ENCODE results near the gene RAPGEF5. TPM values are rescaled to one million over a fixed set of nuclear protein-coding genes. Genes with fewer than 3 reads are reported as not detected.
A peak's percentile ranks its signal among the peaks of the same experiment; 100 is the strongest.

Gene RAPGEF5
- total RNA-seq, 2 donors from 2014 or later = 16.7 to 23.2 TPM

- H3K4me3 Mint-ChIP-seq = no peak overlapping the region
- WGBS, 2 experiments (ENCODE audit: insufficient coverage in 1 of 2, insufficient read length in 1 of 2) = 93 to 100% methylated on average over 4 to 5 of the region's 6 CpGs
- Histone ChIP-seq H3K36me3 (ENCODE audit: control insufficient read depth, insufficient read depth, low read length) (peaks cover 30% of the 10 kb centered on the region), H3K27me3 (ENCODE audit: control insufficient read depth, insufficient read depth, low read length, poor library complexity, severe bottlenecking) (no peaks in the 10 kb centered on the region), H3K4me3 (ENCODE audit: low read length) (no peak overlapping the region), H3K9ac (ENCODE audit: extremely low read depth, low read length, poor library complexity, severe bottlenecking) (no peak overlapping the region), H3K9me3 (ENCODE audit: control insufficient read depth, low read length) (no peaks in the 10 kb centered on the region), H3K27ac (ENCODE audit: low read depth, low read length) (no peak overlapping the region), H3K4me1 (ENCODE audit: control insufficient read depth, insufficient read depth, low read length) (peaks cover 11% of the 10 kb centered on the region)
- no peak for TF ChIP-seq CTCF (conservative IDR thresholded peaks at IDR 0.05)
- no peak overlapping the region for H3K27ac Mint-ChIP-seq
- no peaks in the 10 kb centered on the region for H3K27me3 Mint-ChIP-seq (ENCODE audit: insufficient read depth)
- DNase-seq = no peak
- H3K9me3 Mint-ChIP-seq = no peaks in the 10 kb centered on the region
- H3K4me1 Mint-ChIP-seq = peaks cover 29% of the 10 kb centered on the region
- H3K36me3 Mint-ChIP-seq (ENCODE audit: low read depth) = peaks cover 11% of the 10 kb centered on the region
Observed at GRCh38 chr7:22125436-22125835, 231.5 kb downstream of the RAPGEF5 start.

GRCh38 chr7:22124941-22125340, 232.0 kb downstream of the RAPGEF5 start:
- 86 to 96% methylated on average over 1 to 3 of the region's 3 CpGs for WGBS, 2 experiments (ENCODE audit: insufficient coverage in 1 of 2, insufficient read length in 1 of 2)
- Histone ChIP-seq H3K9me3 (ENCODE audit: control insufficient read depth, low read length) (no peaks in the 10 kb centered on the region), H3K27me3 (ENCODE audit: control insufficient read depth, insufficient read depth, low read length, poor library complexity, severe bottlenecking) (no peaks in the 10 kb centered on the region), H3K9ac (ENCODE audit: extremely low read depth, low read length, poor library complexity, severe bottlenecking) (no peak overlapping the region), H3K36me3 (ENCODE audit: control insufficient read depth, insufficient read depth, low read length) (peaks cover 30% of the 10 kb centered on the region), H3K4me1 (ENCODE audit: control insufficient read depth, insufficient read depth, low read length) (peaks cover 6% of the 10 kb centered on the region), H3K27ac (ENCODE audit: low read depth, low read length) (no peak overlapping the region), H3K4me3 (ENCODE audit: low read length) (no peak overlapping the region)
- peaks cover 24% of the 10 kb centered on the region for H3K4me1 Mint-ChIP-seq
- no peak for DNase-seq
- no peak overlapping the region for H3K27ac Mint-ChIP-seq
- no peaks in the 10 kb centered on the region for H3K27me3 Mint-ChIP-seq (ENCODE audit: insufficient read depth)
- H3K9me3 Mint-ChIP-seq = no peaks in the 10 kb centered on the region
- no peak overlapping the region for H3K4me3 Mint-ChIP-seq
- no peak for TF ChIP-seq CTCF (conservative IDR thresholded peaks at IDR 0.05)
- H3K36me3 Mint-ChIP-seq (ENCODE audit: low read depth) = peaks cover 11% of the 10 kb centered on the region

DNA sequence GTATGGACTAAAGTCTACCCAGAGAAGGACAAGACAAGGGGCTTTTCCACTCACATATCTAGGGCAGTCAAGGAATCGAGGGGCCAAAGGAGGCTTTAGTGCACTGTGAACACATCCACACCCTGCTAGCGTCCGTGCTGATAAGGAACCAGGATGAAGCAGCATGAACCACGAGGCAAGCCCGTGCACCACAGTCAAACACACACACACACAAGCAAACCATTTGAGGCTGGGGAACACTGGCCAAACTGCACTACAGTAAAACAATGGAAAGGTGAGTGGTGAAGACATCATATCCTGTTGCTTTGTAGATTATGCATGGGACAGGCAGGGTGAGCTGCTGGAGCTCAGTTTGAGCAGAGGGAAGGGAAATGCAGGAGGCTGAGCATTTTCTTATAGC, 233.8 kb downstream of the RAPGEF5 start:
- no peaks in the 10 kb centered on the region for H3K9me3 Mint-ChIP-seq

More for the DNA sequence above, 233.8 kb downstream of the RAPGEF5 start:
- TF ChIP-seq CTCF (conservative IDR thresholded peaks at IDR 0.05) = no peak
- Histone ChIP-seq H3K9me3 (ENCODE audit: control insufficient read depth, low read length) (no peaks in the 10 kb centered on the region), H3K27me3 (ENCODE audit: control insufficient read depth, insufficient read depth, low read length, poor library complexity, severe bottlenecking) (no peaks in the 10 kb centered on the region), H3K9ac (ENCODE audit: extremely low read depth, low read length, poor library complexity, severe bottlenecking) (no peak overlapping the region), H3K36me3 (ENCODE audit: control insufficient read depth, insufficient read depth, low read length) (peaks cover 30% of the 10 kb centered on the region), H3K27ac (ENCODE audit: low read depth, low read length) (no peak overlapping the region), H3K4me1 (ENCODE audit: control insufficient read depth, insufficient read depth, low read length) (no peaks in the 10 kb centered on the region), H3K4me3 (ENCODE audit: low read length) (no peak overlapping the region)
- Mint-ChIP-seq H3K4me3 (no peak overlapping the region), H3K4me1 (peaks cover 12% of the 10 kb centered on the region), H3K27me3 (ENCODE audit: insufficient read depth) (no peaks in the 10 kb centered on the region), H3K36me3 (ENCODE audit: low read depth) (peaks cover 11% of the 10 kb centered on the region), H3K27ac (peak overlapping the region; percentile 13)
- no peak for DNase-seq
- WGBS, 2 experiments (ENCODE audit: insufficient coverage in 1 of 2, insufficient read length in 1 of 2) = 75 to 92% methylated on average over 1 to 5 of the region's 5 CpGs
